GM20431 (cell line): ENCODE measurements around the gene ADAM12.
"Not testable (repeated sequence)": the region's sequence is repeated elsewhere in the genome, so short reads cannot be mapped to it uniquely, and the experiment has no call there.

Experiments used
- in situ Hi-C: fragments of 300-500 bp; cut with MseI, MboI; formaldehyde crosslinking; loops from one replicate; pipeline ENCODE4 v1.15.0; 2020; ENCODE audit warnings: low sequenced_read_pairs; ENCODE audit not compliant: unreplicated experiment

Gene ADAM12

DNA sequence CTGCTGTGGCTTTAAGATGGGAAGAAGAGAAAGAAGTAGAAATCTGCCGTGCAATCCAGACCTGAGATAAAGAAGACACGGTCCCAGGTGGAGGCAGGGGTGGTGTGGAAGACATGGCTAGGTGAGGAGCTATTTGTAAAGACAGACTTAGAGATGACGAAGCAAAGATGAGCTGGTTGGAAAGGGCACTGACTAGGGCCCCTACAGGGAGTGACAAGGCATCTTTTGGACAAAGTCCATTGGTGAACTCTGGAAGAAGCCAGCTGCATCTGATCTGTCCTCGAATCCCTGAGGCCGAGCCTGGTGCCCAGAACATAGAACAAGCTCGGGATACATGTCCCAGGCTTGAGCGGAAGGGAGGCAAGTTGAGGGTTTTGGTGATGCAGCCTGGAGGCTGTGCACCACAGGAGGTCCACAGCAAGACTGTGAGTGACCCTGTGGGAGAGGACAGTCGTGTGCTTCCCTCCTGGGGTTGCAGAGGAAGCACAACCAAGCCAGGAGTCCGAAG, 191.2 kb downstream of the ADAM12 start:
- in situ Hi-C loops = no loop called here

DNA sequence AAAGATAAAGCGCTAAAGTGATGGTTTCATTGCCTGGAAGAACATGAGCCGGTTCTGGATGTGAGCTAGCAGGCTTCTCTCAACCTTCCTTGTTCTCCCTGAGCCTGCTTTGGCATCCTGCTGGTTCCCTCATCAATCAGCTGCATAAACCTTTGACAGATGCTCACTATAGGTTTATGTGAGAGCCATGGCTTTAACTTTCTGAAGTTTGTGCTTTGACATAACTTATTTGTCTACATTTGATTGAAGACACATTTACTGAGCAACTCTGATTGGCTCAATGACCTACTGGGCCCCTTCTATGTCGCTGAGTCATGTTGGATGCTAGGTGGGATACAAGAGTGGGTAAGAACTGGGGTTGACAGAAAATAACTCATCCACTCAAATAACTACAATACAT, 192.0 kb downstream of the ADAM12 start:
- in situ Hi-C loops = no loop called here

- in situ Hi-C loops = no loop called here
These were observed 197.1 kb downstream of the ADAM12 start for GRCh38 chr10:126191192-126191591.

DNA sequence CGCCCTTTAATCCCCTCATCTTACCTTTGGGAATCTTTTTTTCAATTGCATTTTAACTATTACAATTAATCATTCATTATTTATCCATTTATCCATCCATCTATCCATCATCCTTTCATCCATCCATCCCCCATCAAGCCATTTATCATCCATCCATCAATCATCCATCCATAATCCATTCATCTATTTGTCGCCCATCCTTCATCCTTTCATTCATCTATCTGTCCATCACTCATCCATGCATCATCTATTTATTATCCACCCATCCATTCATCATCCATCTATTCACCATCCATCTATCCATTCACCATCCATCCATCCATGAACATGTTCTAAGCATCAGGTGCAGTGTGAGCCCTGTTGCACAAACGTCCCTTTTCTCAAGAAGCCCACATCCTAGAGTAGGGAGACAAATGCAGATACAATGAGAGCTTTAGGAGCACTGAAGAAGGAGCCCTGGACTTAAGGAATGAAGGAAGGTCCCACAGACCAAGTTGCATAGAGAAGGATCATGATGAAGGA, 199.5 kb downstream of the ADAM12 start:
- in situ Hi-C loops = no loop called here

DNA sequence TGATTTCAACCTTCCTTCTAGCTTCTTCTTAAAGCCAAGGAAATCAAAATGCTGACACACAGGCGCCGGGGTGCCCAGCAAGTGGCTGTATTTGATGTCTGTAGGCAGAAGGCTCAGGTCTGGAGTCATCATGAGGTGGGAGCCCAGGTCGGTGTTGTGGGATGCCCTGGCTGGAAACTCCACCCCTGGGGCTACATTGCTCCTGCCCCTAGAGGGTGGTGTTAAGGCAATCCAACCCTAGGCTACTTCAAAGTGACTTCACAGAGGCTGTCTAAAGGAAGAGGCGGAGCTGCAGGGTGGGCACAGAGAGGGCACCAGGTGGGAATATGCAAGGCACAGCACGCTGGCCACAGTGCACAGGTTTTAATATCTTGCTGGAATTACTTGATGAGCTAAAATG, 200.9 kb downstream of the ADAM12 start:
- in situ Hi-C loops = no loop called here

DNA sequence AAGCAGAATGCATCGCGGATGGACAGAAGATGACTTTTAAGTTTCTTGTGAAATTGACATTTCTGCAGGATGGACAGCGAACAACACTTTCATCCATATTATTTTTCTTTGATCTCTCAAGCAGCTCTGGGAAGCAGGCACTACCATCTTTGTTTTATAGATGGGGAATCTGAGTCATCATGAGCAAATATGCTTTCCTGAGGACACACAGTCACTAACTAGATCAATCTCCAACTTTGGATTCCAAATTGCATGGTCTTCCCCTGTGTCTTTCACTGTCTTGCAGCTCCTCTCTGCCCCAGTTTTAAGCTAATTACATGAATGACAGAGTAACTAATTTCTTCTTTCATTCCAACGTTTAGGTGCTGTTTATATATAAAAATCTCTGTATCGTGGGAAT, 201.5 kb downstream of the ADAM12 start:
- in situ Hi-C loops = no loop called here

DNA sequence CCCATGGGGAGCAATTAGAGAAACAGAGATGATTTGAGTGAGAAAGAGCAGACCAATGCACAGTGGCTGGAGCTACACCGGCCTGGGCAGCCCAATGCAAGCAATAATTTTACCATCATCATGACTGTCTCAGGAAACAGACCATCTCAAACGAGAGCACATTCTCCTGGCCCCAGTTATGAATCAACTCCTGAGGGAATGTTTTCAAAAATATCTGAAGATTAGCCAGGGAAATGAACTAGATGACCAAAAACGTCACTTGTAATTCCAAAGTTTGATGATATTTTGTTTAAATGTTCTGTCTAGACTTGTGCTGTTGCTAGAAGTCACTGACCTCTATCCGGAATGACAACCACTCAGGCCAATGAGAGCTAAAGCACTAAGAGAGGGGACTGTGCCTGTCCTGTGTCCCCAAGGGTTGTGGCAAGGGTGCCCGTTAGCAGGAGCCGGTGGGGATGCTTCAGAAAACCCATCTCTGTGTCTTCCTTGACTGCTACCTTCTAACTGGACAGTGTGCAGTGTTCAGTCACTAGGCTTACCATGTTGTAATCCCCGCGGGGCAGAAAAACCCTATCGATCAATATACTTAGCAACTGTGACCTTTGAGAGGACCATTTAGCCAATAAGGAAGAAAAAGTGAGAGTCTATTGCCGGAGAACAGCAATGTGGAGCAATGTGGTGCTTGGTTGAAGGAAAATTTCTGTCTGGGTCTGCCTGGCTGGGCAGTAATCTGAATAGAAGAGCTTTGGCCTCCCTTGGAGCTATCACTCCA, 202.4 kb downstream of the ADAM12 start:
- in situ Hi-C loops = no loop called here

DNA sequence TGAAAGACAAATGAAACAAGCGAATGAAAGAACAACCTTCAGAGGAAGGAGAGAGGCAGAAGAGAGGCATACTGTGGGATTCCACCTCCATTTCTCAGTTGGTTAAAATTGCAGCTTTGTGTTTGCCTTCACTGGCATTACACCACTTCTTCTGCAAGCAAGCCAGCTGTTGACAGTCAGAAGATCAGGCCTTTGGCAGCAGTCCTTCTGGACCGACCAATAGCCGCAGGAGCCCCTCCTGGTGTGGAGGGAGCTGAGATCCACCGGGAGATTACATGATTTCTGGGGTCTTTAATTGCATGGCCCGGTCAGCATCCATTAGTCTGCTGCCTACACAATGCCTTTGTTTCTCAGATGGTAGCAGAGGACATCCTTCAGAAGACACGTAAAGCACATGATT, 206.7 kb downstream of the ADAM12 start:
- in situ Hi-C loops = no loop called here

GRCh38 chr10:126179637-126180036, 208.6 kb downstream of the ADAM12 start:
- in situ Hi-C loops = no loop called here

- in situ Hi-C loops = no loop called here
These were observed 210.8 kb downstream of the ADAM12 start for GRCh38 chr10:126177417-126178030.

DNA sequence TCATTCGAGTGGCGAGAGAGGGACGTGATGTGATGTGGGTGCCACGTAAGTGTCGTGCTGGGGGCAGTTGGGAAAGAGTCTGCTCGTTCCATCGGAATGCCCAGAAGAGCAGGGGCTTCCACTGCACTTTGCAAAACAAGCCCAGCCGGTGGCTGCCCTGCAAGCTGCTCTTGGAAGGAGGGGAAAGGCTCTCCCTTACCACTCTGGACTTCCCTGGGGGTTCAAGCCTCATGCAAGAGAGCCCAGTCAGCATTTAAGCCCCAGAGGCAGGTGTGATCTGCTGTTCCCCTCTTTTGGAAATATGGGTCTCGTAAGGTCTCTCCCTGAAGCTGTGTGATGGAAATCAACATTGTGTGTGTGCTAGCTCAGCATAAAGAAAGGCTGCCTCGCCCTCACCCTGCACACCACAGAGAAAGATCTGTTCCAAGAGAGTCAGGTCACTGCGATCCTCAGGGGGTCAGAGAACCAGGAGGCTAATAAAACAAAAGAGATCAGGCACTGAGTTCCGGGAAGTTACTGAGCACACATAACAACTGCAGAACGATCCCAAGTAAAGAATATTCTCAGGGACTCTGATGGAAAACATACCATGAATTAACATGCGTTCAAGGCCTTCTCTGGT, 212.5 kb downstream of the ADAM12 start:
- in situ Hi-C loops = no loop called here

DNA sequence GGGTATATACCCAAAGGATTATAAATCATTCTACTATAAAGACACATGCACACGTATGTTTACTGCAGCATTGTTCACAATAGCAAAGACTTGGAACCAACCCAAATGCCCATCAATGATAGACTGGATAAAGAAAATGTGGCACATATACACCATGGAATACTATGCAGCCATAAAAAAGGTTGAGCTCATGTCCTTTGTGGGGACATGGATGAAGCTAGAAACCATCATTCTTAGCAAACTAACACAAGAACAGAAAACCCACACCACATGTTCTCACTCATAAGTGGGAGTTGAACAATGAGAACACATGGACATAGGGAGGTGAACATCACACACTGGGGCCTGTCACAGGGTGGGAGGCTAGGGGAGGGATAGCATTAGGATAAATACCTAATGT, 215.5 kb downstream of the ADAM12 start:
- in situ Hi-C loops = not testable (repeated sequence)

DNA sequence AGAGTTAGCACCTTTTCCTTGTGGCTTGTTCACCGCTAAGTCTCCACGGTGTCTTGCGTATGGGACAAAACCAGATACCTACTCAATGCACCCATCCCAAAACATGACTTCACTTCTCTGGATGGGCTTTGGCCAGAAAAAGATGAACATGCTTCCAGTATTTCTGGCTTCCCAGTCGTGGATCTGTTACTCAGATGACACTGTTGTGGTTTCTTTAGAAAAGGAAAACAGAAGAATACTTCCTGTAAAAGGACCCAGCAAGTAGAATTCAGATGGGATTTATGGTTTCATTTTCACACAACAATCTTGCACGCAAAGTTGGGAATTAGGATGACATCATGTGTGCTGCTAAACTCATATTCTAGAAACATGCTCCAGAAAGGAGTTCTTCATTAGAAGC, 216.7 kb downstream of the ADAM12 start:
- in situ Hi-C loops = no loop called here

DNA sequence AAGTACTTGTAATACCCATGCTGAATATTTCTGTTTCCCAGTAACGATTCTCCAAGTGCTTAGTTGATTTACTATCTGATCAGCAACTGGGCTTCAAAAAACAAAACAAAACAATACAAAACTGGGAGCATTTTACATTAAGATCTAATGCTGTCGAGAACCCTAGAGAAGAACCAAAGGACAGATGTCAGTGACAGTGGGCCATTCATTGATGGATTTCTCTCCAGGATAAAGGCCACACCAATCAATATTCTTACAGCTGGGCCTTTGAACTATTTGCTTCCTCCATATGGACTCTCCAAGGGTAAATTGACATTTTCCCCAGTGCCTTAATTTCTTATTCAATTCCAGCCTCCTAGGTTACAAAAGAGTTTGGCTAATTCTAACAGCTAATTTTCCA, 217.5 kb downstream of the ADAM12 start:
- in situ Hi-C loops = no loop called here

GRCh38 chr10:126170371-126170770, 217.9 kb downstream of the ADAM12 start:
- in situ Hi-C loops = no loop called here

GRCh38 chr10:126169899-126170298, 218.4 kb downstream of the ADAM12 start:
- in situ Hi-C loops = no loop called here

DNA sequence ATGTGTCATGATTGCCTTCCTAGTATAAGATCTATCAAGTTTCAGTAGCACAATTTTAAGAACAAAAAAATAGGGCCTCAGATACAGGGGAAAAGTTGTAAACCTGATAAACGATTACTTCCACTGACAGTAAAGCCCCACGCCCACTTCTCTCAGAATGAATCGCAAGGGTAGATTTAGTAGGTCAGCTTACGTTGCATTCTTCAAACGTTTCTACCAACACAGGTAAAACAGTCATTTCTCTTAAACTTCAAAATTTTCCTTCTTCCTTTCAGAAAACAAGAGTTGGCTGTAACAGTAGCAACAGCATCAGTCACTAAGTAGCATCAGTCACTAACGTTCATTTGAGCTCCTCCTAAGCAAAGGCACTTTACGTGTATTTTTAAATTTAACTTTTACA, 221.5 kb downstream of the ADAM12 start:
- in situ Hi-C loops = no loop called here

DNA sequence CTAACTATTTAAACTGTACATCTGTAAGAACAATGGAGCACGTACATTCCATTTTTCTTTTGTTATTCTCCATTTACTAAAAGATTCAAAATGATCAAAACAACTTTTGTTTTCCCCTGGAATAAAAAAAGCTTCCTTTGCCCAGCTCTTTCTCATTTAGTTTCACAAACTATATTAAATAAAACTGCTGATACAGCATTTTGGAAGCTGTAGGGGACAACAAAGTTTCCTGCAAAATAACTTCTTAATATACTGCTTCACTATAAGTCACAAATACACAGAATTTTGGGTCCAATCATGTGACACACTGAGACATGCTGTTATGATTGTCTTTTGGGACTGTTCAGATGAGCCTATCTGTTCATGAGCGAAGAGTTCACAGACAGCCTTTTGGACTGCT, 222.4 kb downstream of the ADAM12 start:
- in situ Hi-C loops = no loop called here

GRCh38 chr10:126163506-126163905, 224.8 kb downstream of the ADAM12 start:
- in situ Hi-C loops = no loop called here

DNA sequence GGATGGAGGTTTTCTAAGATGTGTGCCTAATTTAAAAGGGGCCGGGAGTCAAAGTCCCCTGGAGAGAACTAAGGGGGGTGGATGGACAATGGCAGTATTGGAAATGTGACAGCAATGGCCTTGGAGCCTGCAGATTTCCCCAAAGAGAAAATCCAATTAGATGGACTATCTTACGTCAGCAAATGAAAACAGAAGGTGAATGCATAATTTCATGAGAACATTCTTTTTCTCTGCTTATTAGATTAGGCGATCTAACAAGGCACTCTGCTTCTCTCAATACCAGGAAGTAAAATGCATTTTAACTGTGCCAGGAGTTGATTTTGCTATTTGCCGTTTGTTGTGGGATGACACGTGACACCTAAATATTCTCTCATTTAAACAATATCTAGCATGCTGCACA, 226.6 kb downstream of the ADAM12 start:
- in situ Hi-C loops = no loop called here

DNA sequence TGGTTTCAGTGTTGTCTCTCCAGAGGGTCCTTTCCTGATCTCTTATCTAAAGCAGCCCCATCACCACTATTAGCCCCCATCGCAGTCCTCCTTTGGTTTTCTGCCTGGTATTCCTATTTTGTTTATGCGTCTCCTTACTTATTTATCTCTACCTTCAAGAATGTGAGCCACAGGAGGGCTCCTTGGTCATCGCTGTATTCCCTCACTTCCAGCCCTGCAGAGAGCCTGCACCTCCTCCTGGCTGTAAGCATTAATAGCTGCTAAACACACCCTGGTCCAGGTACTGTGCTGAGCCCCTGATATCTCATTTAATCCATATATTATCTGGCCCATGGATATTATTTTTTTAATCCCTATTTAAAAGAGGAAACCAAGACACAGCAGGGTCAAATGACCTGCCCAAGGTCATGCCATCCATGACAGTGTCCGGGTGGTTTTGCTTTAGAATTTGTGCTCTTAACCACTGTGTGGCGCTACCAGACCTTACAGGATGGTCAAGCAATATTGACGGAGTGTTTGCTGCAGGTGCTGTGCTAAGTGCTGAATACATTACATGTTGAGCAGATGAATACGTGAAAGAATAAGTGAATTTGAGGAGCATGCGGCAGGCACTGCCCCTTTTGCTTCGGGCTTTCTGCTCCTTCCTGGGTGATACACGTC, 227.2 kb downstream of the ADAM12 start:
- in situ Hi-C loops = no loop called here
